ENCODE data around the gene TTC17.
A peak's percentile ranks its signal among the peaks of the same experiment; 100 is the strongest.
"Not testable (repeated sequence)": the region's sequence is repeated elsewhere in the genome, so short reads cannot be mapped to it uniquely, and the experiment has no call there.

The TTC17 gene, protein sequence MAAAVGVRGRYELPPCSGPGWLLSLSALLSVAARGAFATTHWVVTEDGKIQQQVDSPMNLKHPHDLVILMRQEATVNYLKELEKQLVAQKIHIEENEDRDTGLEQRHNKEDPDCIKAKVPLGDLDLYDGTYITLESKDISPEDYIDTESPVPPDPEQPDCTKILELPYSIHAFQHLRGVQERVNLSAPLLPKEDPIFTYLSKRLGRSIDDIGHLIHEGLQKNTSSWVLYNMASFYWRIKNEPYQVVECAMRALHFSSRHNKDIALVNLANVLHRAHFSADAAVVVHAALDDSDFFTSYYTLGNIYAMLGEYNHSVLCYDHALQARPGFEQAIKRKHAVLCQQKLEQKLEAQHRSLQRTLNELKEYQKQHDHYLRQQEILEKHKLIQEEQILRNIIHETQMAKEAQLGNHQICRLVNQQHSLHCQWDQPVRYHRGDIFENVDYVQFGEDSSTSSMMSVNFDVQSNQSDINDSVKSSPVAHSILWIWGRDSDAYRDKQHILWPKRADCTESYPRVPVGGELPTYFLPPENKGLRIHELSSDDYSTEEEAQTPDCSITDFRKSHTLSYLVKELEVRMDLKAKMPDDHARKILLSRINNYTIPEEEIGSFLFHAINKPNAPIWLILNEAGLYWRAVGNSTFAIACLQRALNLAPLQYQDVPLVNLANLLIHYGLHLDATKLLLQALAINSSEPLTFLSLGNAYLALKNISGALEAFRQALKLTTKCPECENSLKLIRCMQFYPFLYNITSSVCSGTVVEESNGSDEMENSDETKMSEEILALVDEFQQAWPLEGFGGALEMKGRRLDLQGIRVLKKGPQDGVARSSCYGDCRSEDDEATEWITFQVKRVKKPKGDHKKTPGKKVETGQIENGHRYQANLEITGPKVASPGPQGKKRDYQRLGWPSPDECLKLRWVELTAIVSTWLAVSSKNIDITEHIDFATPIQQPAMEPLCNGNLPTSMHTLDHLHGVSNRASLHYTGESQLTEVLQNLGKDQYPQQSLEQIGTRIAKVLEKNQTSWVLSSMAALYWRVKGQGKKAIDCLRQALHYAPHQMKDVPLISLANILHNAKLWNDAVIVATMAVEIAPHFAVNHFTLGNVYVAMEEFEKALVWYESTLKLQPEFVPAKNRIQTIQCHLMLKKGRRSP

DNA sequence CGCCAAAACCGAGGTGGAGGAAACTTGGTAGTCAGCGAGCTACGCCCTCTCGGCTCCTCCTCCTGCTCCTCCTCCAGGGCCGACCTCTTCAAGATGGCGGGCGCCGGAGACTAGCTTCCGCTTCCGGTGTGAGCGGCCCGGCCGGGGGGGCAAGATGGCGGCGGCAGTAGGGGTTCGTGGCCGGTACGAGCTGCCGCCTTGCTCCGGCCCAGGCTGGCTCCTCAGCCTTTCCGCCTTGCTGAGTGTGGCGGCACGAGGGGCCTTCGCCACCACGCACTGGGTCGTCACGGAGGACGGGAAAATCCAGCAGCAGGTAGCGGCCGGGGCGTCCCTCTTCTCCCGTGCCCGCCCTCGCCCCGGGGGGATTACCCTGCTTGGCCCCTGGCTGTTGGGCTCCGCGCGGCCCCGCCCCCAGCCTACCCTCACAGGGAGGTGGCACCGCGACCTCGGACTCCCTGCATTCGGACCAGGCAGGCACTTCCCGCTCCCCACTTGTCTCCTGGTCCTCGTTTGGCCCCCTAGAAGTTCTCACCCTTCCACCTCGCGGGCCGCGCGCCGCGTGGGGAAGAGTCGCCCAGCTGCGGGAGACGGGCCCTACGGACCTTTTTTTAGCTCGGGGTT, at the start of gene TTC17:
Gene TTC17, plus strand, starts transcription at position 120 of the 621 bp plus-strand sequence. Its CDS starts 35 bp downstream, at position 155.
- peak; percentile 82 for DNase-seq

DNA sequence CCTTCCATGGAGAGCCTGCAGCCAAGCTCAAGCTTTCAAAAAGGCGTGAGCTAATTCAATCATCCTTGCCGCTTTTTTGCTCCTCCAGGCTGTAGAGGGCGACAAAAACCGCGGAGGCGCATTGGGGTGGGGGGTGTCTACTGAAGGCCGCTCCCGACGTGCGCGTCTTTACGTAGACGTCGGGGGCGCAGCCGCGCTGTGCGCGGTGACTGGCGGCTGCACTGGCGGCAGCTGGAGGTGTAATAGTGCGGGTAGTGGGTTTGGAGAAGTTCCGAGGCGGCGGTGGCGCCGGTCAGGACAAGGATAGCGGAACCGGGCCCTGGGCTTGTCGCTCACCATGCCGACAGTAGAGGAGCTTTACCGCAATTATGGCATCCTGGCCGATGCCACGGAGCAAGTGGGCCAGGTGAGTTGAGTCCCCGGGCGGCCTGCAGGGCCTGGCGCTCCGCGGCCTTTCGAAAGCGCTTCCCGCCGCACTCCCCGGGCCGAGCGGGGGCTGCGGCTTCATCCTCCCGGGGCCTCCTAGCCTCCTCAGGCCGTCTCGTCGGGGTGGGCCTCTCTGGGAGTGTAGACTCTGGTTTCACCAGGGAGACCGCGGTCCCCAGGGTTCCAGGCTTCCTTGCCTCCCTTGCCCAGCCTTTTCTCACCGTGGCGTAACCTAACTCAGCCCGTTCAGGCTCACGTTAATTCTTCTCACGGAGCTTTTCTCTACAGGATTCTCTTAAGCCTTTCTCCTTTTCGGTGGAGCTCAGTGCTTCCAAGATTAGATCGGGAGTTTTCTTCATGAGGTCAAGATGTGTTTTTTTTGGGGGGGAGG, 46.7 kb upstream of the TTC17 start, which contains the start of gene API5:
Gene API5, plus strand, starts transcription at position 206 of the 817 bp plus-strand sequence. Its CDS starts 132 bp downstream, at position 338.
- peak; percentile 75 for DNase-seq

DNA sequence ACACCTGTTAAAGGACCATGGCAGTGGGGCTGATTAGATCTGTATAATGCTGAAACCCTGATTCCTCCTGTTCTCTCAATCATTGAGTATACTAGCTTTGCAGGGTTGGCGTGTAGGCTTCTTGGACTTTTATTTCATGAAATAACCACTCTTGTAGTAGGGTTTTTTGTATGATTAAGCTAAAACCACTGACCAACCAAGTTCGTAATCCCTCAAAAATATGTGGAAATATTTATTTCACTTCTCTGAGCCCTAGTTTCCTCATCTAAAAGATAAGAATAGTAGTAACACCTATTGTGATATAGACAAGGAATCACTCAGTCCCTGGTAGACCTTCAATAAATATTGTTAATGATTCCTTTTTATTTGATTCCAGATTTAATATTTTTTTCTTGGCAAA, 42.8 kb upstream of the TTC17 start:
- DNase-seq: no peak

DNA sequence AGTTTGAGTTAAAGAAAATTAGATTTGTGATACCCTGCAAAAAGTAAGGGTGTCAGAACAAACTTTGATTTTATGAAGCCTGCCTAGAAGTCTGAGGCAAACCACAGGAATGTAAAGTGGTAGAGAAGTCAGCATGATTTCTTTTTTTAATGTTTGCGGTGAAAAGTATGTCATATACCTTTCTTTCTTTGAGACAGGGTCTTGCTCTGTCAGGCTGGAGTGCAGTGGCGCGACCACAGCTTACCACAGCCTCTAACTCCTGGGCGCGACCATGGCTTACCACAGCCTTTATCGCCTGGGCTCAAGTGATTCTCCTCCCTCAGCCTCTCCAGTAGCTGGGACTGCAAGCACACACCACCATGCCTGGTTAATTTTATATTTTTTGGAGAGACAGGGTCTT, 42.3 kb upstream of the TTC17 start:
- DNase-seq: no peak

DNA sequence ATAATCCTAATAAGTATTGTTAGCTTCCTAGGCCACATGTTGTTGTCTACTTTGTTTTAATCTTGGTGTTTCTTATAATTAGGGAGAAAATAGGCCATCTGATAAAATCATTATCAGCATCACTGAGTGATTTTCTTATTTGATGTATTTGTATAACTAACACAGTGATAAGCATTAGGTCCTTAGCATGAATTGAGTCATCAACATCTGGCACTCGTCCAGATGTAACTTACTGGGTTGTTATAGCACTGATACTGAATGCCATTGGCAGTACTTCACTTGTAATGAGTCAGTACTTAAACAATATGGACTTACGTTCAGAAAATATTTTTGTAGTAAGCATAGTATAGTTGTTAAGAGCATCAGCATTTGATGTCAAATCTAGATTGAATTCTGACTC, 30.7 kb upstream of the TTC17 start:
- no peak for DNase-seq

DNA sequence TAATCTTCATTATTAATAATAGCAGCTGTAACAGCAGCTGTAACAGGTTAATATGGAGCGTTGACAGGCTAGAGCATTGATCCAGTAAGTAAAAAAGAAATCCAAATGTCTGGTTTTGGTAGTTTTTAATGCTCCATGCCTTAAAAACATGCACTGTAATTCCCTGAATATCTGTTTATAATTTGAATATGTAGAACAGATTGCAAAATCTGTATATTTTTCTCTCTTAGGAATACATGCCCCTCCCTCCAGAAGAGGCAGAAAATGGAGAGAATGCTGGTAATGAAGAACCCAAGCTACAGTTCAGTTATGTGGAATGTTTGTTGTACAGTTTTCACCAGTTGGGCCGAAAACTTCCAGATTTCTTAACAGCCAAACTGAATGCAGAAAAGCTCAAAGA, 30.2 kb upstream of the TTC17 start:
- no peak for DNase-seq

DNA sequence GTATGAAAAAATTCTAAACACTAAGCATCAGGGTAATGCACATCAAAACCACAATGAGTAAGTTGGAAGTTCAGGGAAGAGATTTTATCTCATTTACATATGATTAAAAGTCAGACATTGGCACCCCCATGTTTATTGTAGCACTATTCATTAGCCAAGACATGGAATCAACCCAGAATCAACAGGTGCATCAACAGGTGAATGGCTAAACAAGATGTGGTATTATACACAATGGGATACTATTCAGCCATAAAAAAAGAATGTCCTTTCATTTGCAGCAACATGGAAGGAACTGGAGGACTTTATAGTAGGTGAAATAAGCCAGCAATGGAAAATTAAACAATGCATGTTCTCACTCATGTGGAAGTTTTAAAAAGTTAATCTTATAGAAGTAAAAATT, 17.6 kb upstream of the TTC17 start:
- DNase-seq: no peak

DNA sequence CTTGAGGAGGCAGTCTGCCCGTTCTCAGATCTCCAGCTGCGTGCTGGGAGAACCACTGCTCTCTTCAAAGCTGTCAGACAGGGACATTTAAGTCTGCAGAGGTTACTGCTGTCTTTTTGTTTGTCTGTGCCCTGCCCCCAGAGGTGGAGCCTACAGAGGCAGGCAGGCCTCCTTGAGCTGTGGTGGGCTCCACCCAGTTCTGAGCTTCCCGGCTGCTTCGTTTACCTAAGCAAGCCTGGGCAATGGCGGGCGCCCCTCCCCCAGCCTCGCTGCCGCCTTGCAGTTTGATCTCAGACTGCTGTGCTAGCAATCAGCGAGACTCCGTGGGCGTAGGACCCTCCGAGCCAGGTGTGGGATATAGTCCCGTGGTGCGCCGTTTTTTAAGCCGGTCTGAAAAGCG, 7.3 kb upstream of the TTC17 start:
- not testable (repeated sequence) for DNase-seq

DNA sequence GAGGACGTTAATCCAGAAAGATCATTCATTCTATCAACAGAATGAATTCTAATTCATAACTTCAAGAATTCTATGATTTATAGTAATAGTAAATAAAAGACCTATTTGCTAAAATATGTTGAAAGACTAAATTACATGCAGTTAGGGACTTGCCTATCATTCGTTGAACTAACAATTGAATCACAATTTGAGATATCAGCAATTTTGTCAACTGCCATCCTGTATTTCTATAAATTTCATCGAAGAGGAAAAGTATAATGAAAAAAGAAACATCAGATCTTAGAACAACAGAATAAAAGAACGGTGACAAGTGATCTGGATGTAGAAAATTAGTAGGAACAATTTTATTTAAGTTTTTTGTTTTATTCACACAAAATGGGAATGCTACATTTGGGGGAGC, 4.4 kb upstream of the TTC17 start:
- DNase-seq: no peak

DNA sequence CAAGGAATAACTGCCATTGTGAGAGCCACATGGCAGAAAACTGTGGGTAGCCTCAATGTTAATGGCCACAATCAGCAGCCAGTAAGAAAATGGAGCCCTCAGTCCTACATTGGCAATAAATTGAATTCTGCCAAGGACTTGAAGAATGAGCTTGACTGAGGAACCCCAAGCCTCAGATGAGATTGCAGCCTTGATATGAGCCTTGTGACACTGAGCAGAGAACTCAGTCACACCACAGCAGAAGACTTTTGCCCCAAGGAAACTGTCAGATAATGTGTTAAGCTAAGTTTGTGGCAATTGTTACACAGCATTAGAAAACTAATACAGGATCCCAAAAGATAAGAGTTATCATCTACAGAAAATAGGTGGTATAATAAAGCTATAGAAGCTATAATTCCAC, 2.4 kb upstream of the TTC17 start:
- no peak for DNase-seq

DNA sequence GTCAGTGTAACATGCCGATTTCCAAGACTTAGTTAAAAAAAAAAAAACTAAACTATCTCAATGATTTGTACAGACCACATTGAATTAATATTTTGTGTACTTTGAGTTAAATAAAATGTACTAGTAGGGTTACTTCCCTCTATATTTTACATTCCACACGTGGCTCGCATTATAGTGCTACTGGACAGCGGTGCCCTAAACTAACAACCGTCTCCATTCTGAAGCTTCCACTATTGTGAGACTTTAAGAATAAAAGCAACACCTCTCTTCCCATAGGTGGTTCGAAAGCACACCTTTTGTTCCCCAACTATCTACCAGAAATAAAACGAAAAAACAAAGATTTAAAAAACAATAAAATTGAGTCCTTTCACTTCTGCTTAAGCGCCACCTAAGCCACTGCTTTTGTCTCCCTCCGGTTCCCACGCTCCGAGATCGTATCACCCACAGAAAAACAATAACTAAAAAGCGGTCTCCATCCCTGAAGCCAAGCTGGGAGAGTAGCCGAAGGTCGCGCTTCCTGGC, 380 bp upstream of the TTC17 start:
- DNase-seq: no peak

DNA sequence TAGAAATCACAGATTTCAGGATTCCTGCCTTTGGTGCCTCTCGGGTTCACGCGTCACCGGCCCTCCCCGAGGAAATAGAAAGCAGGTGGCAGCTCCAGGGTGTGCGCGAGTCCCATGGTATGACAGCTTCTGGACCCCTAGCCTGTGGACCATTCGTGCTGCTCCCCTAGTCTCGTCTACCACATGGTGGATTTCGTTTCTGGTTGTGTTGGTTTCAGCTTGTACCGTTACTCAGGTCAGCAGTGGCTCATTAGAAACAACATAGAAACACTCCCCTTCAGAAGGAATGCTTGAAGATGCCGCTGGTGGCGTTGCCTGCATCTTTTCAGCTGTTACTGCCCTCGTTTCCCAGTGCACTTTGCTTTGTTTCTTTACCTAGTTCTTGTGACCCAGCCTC, 700 bp downstream of the TTC17 start:
- DNase-seq: peak; percentile 7

DNA sequence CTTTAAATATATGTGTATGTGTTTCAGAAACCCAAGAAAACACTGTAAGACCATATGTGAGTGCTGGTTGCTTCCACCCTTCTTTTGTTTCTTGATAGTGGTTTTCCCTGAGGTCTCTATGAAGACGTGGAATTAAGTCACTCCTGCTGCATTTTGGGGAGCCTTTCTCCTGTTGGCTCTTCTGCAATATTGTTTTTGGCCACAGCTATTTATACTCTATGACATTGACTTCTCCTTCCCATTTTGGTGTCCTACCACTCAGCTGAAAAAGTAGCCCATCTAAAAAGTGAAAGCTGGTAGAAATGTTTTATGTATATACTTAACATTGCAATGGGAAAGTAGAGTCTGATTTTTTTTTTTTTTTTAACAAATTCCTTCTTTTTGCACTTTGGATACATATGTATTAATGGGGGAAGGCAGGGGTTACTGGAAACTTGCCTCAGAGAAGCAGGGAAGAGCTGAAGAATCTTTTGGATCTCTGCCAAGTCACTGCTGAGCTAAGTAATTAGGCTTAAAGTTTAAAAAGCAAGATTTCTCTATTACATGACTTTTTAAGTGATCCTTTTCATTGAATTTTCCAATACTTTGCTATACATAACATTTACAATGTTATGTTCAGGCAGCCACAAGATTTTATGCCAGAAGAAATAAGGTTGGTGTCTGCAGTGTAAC, 1.8 kb downstream of the TTC17 start:
- DNase-seq: no peak

DNA sequence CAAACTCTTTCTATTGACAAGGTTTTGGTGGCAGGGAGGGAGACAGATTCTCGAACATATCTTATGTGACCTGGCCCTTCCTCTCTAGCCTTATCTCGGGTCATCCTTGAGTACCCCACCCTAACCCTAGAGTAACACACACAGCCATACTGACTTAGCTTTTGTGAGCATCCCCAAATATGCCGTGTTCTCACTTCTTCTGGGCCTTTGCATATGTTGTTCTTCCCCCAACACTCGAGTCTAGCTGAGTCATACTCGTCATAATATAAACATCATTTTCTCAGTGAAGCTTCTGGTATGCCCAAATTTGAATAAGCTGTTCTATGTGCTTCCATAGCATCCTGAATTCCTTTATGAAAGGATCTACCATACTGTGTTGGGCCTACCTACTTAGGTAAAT, 8.0 kb downstream of the TTC17 start:
- no peak for DNase-seq

DNA sequence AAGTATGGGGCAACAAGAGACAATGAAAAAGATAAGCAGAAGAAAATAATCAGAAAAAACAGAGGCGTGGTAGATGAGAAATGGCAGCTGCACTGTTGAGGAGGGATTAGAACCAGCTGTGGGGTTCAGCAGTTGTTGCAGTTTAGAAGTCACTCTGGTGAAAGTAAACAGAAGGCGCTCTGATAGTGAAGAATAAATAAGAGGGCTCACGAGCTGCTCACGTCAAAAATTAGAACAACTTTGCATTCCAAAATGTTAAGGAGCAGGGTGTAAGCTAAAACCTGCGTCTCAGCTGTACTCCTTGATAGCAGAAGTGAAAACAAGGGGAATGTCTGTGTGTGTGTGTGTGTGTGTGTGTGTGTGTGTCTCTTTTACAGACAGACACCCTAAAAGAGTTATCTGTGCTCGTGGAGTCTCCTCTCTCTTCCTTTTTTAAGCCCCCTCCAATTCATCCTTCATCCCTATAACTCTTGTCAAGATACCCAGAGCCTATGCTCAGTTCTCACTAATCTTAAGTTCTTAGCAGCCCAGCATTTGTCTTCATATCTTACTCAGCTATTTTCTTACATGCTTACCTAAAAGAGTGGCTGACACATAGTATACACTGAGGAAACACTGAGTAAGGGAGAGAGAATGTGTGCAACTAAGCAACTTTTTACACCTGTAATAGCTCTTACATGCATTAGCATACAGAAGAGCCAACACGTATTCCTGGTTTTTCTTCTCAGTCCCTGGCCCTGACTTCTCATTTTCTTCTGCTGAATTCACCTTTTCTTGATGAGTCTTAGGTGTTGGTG, 8.9 kb downstream of the TTC17 start:
- DNase-seq: no peak

DNA sequence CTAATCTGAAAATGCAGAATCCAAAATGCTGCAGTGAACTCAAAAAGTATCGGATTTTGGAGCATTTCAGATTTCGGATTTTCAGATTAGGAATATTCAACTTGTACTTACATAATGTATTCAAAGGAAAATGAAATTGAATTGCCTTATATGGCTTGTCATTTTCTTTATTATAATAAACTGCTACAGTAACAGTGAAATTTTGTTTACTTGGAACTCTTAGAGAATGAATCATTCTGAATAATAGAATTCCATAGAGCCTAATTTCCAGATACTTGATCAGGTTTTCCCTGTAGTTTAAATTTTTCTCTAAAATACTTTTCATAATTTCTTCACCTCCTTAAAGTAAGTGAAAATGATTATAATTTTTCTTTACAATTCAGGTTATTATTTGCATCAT, 17.3 kb downstream of the TTC17 start:
- DNase-seq: no peak

DNA sequence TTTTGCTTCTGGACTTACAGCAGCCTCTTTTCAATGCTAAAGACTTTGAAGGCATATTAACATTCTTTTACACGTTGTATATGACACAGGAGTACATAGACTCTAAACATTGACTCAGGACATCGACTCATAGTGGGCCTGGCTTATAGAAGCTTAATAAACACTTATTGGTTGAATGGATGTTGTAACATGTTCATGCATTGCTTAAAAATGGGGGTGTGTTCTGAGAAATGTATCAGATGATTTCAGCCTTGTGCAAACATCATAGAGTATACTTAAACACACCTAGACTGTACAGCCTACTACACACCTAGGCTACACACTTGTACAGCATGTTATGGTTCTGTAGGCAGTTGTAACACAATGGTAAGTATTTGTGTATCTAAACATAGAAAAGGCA, 17.9 kb downstream of the TTC17 start:
- DNase-seq: no peak

DNA sequence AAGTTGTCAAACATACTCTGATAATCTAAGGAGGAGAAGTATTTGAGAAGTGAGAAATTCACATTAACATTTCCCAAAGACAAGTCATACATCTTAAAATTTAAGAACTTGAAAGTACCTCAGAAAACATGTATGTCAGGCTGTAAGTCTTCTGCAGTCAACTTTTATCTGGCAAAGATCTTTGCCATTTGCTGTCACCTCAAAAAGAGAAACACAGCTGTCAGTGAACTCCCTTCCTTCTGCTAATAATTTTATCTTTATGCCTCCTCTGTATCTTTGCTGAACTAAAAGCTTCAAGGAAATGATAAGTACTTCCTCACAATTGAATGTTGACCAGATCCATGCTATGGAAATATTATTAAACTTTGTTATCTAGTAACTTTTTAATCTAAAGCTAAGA, 18.7 kb downstream of the TTC17 start:
- no peak for DNase-seq

DNA sequence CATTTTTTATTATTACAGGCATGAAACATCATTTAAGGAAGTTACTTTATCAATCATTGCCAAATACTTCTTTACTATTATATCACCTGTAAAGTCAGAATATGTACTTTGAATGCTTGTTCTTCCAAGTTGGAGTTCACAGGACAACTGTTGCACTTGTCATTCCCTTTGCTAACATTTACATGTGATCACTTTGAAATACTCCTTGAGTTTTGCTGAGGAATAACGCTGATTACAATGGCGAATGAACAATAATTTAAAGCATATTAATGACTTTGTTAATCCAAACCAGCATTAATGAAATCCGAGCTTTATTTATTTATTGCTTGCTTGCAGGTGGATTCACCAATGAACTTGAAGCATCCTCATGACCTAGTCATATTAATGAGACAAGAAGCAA, 20.2 kb downstream of the TTC17 start:
- no peak for DNase-seq

DNA sequence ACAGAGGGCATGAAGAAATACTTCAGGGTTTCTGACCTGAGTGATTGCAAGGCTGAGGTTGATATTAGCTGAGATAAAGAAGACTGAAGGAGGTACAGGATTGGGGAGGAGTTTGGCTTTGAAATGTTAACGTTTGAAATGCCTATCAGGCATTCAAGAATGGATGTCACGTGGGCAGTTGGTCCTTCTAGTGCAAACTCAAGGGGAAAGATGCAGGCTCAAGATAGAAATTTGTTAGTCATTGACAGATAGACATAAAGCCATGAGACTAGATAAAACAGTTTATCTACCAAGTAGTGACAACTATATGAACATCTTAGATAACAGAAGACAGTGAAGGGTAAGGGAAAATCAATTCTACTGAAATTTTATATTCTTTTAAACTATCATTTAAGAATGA, 23.1 kb downstream of the TTC17 start:
- no peak for DNase-seq

Measured in NCI-H510A treated with DMSO at 0.1 percent for 48 hours (cell line).